Right lobe of liver (tissue), 4 donors: ENCODE results near the gene ERGIC2.

Source experiments
- POLR2A ChIP-seq: fragments of 450-650 bp; IDR thresholded peaks from one replicate; pipeline ENCODE4 v1.6.1; 2017; ENCODE audit warnings: antibody characterized with exemption, mild to moderate bottlenecking
- TF ChIP-seq, protein P1 (sequence below), 4 donors: fragments of 200-600 bp in 3 of 4; fragments of 450-650 bp in 1 of 4; IDR thresholded peaks; one replicate each; pipeline versions ENCODE4 v1.5.1 to v1.8.0; 2016 to 2022; ENCODE audit warnings: antibody characterized with exemption in 4 of 4, mild to moderate bottlenecking in 2 of 4
- donor health status: DM: no; HTN: no; CAD: no.
- donor health status: DM: no; HTN: no; CAD: no.
- donor health status: DM: no; HTN: yes; CAD: no.

DNA sequence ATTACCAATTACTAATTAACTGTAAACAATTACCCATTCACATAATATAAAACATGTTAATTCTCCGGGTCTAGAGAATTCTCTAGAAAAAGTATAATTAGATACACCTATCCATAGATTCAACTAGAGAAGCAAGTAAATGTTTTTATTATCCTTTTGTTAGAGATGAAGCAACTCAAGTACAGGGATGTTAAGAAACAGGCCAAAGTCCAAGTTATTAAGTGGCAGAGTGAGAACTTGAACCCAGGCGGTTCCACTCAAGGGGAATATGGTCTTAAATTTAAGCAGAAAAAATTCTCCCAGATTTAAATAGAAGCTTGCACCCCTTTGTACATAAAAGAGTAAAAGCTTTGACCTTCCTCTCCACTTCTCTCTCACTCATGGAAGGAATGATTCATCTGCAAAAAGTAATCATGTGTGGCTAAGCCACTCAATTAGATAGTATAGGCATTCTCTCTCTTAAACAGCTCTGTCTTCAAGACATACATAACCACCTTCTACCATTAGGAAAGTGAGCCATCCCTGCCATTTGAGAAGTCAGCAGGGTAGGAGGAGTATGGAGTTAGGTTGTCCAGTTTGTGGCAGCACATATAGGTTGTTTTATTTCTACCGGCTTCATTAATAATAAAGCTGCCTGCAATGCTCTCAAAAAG lies 34.1 kb downstream of the ERGIC2 start:
- no peak for TF ChIP-seq POLR2A
- TF ChIP-seq, protein P1, sequence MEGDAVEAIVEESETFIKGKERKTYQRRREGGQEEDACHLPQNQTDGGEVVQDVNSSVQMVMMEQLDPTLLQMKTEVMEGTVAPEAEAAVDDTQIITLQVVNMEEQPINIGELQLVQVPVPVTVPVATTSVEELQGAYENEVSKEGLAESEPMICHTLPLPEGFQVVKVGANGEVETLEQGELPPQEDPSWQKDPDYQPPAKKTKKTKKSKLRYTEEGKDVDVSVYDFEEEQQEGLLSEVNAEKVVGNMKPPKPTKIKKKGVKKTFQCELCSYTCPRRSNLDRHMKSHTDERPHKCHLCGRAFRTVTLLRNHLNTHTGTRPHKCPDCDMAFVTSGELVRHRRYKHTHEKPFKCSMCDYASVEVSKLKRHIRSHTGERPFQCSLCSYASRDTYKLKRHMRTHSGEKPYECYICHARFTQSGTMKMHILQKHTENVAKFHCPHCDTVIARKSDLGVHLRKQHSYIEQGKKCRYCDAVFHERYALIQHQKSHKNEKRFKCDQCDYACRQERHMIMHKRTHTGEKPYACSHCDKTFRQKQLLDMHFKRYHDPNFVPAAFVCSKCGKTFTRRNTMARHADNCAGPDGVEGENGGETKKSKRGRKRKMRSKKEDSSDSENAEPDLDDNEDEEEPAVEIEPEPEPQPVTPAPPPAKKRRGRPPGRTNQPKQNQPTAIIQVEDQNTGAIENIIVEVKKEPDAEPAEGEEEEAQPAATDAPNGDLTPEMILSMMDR (IDR thresholded peaks at IDR 0.05), result no peak
